Measurements from ENCODE around the gene LOXHD1.

- TF ChIP-seq PAF1 (CRISPR knock-in tag; IDR thresholded peaks at IDR 0.05) (no peak), TBX2 (CRISPR knock-in tag; IDR thresholded peaks at IDR 0.05; ENCODE audit: borderline replicate concordance) (no peak), FOXM1 (CRISPR knock-in tag; IDR thresholded peaks at IDR 0.05) (no peak), ZSCAN31 (CRISPR knock-in tag; IDR thresholded peaks at IDR 0.05; ENCODE audit: low read depth) (no peak), U2AF2 (IDR thresholded peaks at IDR 0.05; ENCODE audit: low read depth, low read length) (no peak), ZMYM4 (CRISPR knock-in tag; IDR thresholded peaks at IDR 0.05) (no peak), ARID2 (CRISPR knock-in tag; IDR thresholded peaks at IDR 0.05; ENCODE audit: borderline replicate concordance) (no peak), POLR2A (IDR thresholded peaks at IDR 0.05; ENCODE audit: insufficient read depth in 1 of 2, low read depth in 2 of 2, low read length in 2 of 2) (no peak), THRA (CRISPR knock-in tag; IDR thresholded peaks at IDR 0.05; ENCODE audit: borderline replicate concordance) (no peak), CREB1 (IDR thresholded peaks at IDR 0.05) (no peak), CREB1 (CRISPR knock-in tag; IDR thresholded peaks at IDR 0.05) (no peak), POLR2AphosphoS5 (IDR thresholded peaks at IDR 0.05; ENCODE audit: low read depth, low read length) (no peak), TCF7 (IDR thresholded peaks at IDR 0.05; ENCODE audit: low read depth) (no peak), ZNF274 (CRISPR knock-in tag; IDR thresholded peaks at IDR 0.05) (no peak)
Observed at GRCh38 chr18:46555213-46555612, 101.8 kb downstream of the LOXHD1 start.
